ENCODE data around the gene DDX1.
A peak's percentile ranks its signal among the peaks of the same experiment; 100 is the strongest.
"Not testable (repeated sequence)": the region's sequence is repeated elsewhere in the genome, so short reads cannot be mapped to it uniquely, and the experiment has no call there.

Gene DDX1

GRCh38 chr2:15591692-15592463, at the start of gene DDX1:
DDX1 (plus strand) TSS chr2:15591868; CDS start chr2:15591934, 66 bp downstream.
- DNase-seq = peak; percentile 80 to 86

- not testable (repeated sequence) for DNase-seq
Measured at GRCh38 chr2:15542269-15542668, 49.4 kb upstream of the DDX1 start.

- no peak for DNase-seq
Measured at GRCh38 chr2:15543053-15543452, 48.6 kb upstream of the DDX1 start.

GRCh38 chr2:15543541-15543940, 48.1 kb upstream of the DDX1 start:
- DNase-seq = no peak

- DNase-seq = no peak
Measured at GRCh38 chr2:15544227-15544626, 47.4 kb upstream of the DDX1 start.

- DNase-seq = no peak
Measured at GRCh38 chr2:15546297-15547098, 45.2 kb upstream of the DDX1 start.

GRCh38 chr2:15547115-15547876, 44.4 kb upstream of the DDX1 start:
- no peak for DNase-seq

GRCh38 chr2:15548974-15549373, 42.7 kb upstream of the DDX1 start:
- DNase-seq = no peak

- no peak for DNase-seq
Measured at GRCh38 chr2:15553519-15553918, 38.1 kb upstream of the DDX1 start.

- DNase-seq = no peak
Measured at GRCh38 chr2:15553951-15554350, 37.7 kb upstream of the DDX1 start.

- no peak for DNase-seq
Measured at GRCh38 chr2:15554525-15555218, 37.0 kb upstream of the DDX1 start.

GRCh38 chr2:15555760-15556193, 35.9 kb upstream of the DDX1 start:
- no peak for DNase-seq

GRCh38 chr2:15556311-15556930, 35.2 kb upstream of the DDX1 start:
- DNase-seq = no peak

- no peak for DNase-seq
Measured at GRCh38 chr2:15557887-15558311, 33.8 kb upstream of the DDX1 start.

- no peak for DNase-seq
Measured at GRCh38 chr2:15559379-15560139, 32.1 kb upstream of the DDX1 start.

GRCh38 chr2:15560140-15560987, 31.3 kb upstream of the DDX1 start:
- peak in 1 of 2 donors; percentile 3 for DNase-seq

GRCh38 chr2:15560988-15561573, 30.6 kb upstream of the DDX1 start, which contains the start of gene NBAS:
NBAS (minus strand) TSS chr2:15561334; CDS start chr2:15561304, 30 bp downstream.
- peak; percentile 61 to 72 for DNase-seq

GRCh38 chr2:15561574-15562344, 29.9 kb upstream of the DDX1 start:
- peak; percentile 14 to 15 for DNase-seq
